Measurements from ENCODE around the gene PDS5B.

Gene PDS5B

GRCh38 chr13:32609428-32609827 lies 23.2 kb downstream of the PDS5B start:
- TF ChIP-seq ZFX (IDR thresholded peaks at IDR 0.05; ENCODE audit: borderline replicate concordance) (no peak), CTCF (IDR thresholded peaks at IDR 0.05) (no peak)
- H3K27ac ChIP-seq = no peak overlapping the region

GRCh38 chr13:32610538-32610937 lies 24.3 kb downstream of the PDS5B start:
- no peak overlapping the region for H3K27ac ChIP-seq
- TF ChIP-seq CTCF (IDR thresholded peaks at IDR 0.05) (no peak), ZFX (IDR thresholded peaks at IDR 0.05; ENCODE audit: borderline replicate concordance) (no peak)

GRCh38 chr13:32610977-32611376 lies 24.7 kb downstream of the PDS5B start:
- TF ChIP-seq ZFX (IDR thresholded peaks at IDR 0.05; ENCODE audit: borderline replicate concordance) (no peak), CTCF (IDR thresholded peaks at IDR 0.05) (no peak)
- no peak overlapping the region for H3K27ac ChIP-seq

- TF ChIP-seq ZFX (IDR thresholded peaks at IDR 0.05; ENCODE audit: borderline replicate concordance) (no peak), CTCF (IDR thresholded peaks at IDR 0.05) (no peak)
- H3K27ac ChIP-seq = no peak overlapping the region
These were observed 30.7 kb downstream of the PDS5B start for GRCh38 chr13:32616883-32617511.

- H3K27ac ChIP-seq = no peak overlapping the region
- TF ChIP-seq ZFX (IDR thresholded peaks at IDR 0.05; ENCODE audit: borderline replicate concordance) (no peak), CTCF (IDR thresholded peaks at IDR 0.05) (no peak)
These were observed 36.6 kb downstream of the PDS5B start for GRCh38 chr13:32622827-32623226.

- no peak overlapping the region for H3K27ac ChIP-seq
- TF ChIP-seq ZFX (IDR thresholded peaks at IDR 0.05; ENCODE audit: borderline replicate concordance) (no peak), CTCF (IDR thresholded peaks at IDR 0.05) (no peak)
These were observed 38.2 kb downstream of the PDS5B start for GRCh38 chr13:32624441-32624840.

- TF ChIP-seq ZFX (IDR thresholded peaks at IDR 0.05; ENCODE audit: borderline replicate concordance) (no peak), CTCF (IDR thresholded peaks at IDR 0.05) (no peak)
- no peak overlapping the region for H3K27ac ChIP-seq
These were observed 41.5 kb downstream of the PDS5B start for GRCh38 chr13:32627793-32628192.

All from 22Rv1 (cell line).